Femur (tissue), 1 donor: ENCODE results near the gene DMXL1.
A peak's percentile ranks its signal among the peaks of the same experiment; 100 is the strongest.

Source experiments
- DNase-seq: peaks from one replicate; pipeline ENCODE4 v3.0.0-alpha.2; 2017

DMXL1 gene, protein sequence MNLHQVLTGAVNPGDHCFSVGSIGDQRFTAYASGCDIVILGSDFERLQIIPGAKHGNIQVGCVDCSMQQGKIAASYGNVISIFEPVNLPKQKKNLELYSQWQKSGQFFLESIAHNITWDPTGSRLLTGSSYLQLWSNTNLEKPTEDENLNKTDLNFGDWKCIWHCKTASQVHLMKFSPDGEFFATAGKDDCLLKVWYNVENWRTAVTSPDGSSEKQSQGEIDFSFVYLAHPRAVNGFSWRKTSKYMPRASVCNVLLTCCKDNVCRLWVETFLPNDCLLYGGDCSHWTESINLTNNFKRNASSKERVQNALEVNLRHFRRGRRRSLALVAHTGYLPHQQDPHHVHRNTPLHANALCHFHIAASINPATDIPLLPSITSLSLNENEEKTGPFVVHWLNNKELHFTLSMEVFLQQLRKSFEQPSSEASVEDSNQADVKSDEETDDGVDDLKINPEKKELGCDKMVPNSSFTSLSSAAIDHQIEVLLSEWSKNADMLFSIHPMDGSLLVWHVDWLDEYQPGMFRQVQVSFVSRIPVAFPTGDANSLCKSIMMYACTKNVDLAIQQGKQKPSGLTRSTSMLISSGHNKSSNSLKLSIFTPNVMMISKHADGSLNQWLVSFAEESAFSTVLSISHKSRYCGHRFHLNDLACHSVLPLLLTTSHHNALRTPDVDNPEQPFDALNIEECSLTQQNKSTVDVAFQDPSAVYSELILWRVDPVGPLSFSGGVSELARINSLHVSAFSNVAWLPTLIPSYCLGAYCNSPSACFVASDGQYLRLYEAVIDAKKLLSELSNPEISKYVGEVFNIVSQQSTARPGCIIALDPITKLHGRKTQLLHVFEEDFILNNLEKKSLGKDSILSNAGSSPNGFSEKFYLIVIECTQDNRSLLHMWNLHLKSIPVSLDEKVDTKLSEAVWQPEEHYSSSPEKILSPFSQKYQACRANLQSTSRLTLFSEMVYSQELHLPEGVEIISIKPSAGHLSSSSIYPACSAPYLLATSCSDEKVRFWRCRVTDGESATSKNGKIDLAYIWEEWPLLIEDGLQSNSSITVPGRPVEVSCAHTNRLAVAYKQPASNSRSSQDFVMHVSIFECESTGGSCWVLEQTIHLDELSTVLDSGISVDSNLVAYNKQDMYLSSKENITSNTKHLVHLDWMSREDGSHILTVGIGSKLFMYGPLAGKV (N-terminal part only)

DNA sequence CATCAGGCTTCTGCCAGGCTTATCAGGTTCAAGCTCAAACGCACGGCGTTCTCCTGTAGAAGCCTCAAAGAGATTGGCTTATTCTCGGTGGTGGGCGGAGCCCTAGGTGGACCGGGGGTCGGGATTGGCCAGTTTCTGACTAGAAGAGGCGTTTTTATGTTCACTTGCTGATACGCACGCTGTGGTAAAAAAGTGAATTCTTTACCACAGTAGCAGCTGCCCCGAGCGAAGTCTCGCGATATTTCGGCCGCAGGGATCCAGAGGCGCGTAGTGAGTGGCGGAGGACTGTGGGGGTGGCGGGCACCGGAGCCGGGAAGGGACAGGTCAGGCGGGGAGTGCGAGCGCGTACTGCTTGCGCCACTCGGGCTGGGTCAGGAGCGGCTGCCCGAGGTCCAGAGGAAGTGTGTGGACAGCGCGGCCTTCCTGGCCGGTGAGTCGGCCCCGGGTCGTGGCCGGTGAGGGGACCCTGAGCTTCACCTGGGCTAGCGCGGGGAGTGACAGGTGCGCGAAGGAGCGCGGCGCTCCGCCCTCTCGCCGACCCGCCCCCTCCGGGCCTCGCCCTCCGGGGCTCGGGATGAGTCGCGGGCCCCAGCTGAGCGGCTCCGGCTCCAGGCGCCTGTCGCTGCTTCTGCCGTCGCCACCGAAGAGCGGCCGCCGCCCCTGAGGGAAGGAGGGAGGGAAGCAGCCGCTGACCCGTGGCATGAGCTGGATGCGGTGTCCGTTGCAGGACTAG, at the start of gene DMXL1:
Gene DMXL1, plus strand, starts transcription at position 260 of the 733 bp plus-strand sequence. CDS start 483 bp downstream, outside the sequence.
- peak; percentile 99 for DNase-seq

DNA sequence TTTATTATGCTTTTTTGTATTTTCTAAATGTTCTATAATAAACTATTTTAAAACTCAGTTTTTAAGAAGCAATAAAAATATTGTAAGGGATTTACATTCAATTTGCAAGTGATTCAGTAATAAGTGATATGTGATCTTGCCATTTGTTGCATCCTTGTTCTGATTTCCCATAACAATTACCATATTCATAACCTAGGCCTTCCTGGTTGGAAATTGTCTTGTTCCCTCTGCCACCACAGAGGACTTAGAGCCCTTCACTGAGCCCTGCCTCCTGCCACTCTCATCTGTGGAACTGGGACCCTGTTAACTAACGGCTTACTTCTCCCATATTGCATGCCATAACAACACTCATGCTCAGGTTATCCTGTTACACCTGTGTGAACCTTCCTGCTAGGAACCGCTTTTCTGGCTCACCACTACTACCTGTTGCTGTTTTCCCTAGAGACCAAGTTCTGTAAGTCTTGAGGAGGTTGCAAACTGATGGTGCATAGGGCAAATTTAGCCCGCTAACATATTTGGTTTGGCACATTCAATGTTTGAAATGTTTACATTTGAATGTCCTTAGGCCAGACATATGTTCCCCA, 49.6 kb upstream of the DMXL1 start:
- DNase-seq: no peak

DNA sequence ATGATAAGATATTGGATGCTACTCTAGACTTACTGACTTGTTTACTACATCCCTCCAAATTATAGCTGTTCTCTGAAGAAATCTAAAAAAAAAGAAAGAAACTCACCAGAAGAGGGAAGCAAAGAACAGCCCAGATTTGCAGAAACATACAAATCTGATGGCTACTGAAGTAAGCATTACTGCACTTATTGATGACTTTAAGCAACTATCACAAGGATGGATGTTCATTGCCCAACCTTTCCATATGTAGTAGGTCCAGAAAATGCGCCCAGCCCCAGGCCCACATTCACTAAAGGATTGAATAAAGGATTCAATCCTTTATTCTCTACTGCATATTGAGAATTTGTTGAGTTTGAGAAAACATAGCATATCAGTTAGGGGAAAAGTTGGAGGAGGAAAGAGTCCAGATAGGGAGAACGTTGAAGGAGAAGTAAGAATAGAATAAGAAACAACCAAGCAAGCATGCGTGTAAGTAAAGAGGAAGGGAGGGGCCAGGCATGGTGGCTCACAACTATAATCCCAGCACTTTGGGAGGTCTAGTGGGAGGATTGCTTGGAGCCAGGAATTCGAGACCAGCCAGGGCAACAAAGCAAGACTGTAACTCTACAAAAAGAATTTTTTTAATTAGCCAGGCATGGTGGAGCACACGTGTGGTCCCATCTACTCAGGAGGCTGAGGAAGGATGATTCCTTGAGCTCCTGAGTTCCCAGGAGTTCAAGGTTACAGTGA, 48.7 kb upstream of the DMXL1 start:
- DNase-seq: no peak

DNA sequence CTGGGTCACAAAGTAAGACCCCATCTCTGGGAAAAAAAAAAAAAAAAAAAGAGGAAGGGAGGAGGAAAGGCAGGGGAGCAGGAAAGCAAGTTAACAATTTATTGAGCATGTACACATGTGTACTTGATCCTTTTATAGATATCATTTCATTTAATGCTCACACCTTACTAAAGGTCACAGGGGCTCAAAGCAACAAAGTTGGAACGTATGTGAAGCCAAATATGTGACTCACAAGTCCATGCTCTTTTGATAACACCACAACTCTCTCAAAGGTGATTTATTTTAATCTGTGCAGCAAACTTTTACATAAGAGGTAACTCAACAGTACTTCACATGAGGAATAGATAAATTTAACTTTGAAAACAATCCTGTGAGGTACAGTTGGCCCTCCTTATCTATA, 48.1 kb upstream of the DMXL1 start:
- DNase-seq: no peak

DNA sequence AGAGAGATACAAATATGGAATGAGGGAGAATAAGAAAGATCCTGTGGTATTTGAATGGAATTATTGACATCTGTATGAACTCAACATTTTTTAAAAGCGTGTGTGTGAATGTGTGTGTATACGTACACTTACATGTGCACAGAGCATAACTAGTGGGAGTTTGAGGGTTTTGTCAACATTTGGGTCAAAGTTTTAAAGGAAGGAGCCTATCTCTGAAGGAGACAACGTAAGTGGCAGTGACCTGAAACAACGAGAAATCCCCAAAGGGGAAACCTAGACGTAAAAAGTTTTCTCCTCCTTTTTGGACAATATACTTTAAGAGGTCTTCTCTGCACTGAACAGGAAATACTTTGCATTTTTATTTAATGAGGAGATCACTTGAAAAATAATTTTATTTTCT, 42.3 kb upstream of the DMXL1 start:
- no peak for DNase-seq

DNA sequence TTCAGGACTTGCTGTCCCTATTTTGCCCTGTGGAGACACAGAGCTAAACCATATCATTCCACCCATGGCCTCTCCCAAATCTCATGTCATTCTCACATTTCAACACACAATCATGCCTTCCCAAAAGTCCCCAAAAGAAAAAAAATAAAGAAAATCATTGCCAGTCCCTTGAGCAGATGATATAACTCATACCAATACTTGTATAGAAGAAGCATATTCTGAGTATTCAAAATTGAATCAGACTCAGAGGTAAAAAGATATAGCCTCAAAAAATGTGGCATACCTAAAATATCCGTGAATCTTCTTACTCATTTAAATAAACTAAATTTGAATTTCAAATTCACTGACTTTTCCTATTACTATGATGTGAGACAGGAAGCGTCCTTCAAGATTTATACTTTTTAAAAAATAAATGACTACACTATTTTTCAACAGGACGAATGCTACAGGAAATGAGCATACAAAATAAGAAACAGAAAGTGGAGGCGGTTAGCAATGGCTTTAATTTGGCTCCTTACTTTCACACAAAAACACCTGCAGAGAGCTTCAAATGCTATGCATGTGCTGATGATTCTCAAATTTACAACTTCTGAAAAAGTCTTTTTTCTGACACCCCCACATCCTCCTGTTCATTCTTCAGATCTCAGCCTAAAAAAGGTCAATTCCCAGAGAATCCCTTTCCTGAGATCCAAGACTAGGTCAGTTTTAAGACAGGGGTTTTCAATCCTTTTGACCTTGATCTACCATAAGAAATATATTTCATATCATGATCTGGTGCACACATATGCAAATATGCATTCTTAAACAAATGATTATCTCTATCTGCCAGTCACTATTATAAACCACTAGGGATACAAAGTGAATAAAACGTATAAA, 39.6 kb upstream of the DMXL1 start:
- no peak for DNase-seq

DNA sequence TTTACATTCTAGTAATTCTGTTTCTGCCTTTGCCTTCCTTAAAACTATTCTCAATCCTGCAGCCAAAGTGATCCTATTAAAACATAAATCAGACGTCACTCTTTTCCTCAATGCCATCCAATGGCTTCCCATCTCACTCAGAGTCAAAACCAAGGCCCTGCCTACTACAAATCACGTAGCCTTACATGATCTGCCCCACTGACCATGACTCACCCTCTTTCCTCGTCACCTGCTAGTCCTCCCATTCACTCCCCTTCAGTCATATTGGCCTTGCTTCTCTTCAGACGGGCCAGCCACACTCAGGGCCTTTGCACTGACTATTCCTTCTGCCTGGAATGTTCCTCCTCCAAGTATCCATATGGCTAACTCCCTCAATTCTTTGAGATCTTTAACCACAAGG, 39.0 kb upstream of the DMXL1 start:
- DNase-seq: no peak

DNA sequence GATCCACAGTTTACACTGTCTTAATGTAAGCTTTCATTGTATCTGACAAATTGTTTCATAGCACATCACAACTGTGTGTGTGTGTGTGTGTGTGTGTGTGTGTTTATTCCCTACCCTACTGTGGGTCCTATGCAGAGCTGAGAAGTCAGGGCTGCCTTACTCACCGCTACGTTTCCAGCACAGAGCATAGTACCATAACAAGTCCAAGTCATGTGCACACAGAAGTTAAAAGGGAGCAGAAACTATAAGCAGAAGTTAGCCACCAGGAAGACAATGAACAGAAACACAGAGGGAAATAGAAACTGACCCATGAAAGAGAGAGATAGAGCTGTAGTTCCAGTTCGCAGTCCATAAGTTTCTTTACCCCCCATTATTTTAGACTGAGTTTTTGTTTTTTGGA, 38.2 kb upstream of the DMXL1 start:
- DNase-seq: no peak

DNA sequence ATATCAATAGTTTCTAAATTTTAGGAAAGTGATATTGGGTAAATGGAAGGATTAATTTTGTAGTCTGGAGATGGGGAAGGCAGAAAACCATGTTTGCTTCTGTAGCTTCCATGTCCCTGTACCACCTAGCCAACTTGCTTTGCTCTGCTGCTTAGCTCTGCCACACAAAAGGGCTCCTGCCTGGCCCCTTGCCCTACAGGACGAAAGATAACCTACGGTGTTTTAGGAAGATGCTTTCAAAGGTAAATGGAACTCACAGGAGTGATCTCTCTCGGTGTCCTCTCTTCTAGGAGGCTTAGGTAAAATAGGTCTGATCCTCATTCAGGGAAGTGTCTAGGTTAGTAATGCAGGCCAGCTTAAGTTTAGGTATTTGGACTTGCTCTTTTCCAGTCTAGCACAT, 37.8 kb upstream of the DMXL1 start:
- no peak for DNase-seq

DNA sequence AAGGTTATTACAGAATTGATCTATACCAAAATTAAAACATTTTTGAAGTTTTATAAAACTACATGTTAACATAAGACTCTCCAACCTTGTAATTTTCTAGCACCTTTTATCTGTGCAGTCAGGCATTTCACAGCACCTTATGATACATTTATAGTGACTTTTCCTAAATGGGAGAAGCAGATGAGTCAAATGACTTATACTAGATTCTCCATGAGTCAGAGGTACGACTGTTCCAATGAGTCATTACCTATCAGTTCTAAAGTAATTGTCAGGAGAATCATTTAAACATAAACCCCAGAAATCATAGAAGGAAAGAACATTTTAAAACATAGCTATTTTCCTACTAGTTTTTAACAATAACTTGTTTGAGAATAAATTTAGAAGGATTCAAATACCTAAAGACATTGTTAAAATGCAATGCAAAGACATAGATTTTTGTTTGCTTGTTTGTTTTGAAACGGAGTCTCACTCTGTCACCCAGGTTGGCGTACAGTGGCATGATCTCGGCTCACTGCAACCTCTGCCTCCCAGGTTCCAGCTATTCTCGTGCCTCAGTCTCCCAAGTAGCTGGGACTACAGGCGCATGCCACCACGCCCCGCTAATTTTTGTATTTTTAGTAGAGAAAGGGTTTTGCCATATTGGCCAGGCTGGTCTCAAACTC, 34.7 kb upstream of the DMXL1 start:
- DNase-seq: no peak

DNA sequence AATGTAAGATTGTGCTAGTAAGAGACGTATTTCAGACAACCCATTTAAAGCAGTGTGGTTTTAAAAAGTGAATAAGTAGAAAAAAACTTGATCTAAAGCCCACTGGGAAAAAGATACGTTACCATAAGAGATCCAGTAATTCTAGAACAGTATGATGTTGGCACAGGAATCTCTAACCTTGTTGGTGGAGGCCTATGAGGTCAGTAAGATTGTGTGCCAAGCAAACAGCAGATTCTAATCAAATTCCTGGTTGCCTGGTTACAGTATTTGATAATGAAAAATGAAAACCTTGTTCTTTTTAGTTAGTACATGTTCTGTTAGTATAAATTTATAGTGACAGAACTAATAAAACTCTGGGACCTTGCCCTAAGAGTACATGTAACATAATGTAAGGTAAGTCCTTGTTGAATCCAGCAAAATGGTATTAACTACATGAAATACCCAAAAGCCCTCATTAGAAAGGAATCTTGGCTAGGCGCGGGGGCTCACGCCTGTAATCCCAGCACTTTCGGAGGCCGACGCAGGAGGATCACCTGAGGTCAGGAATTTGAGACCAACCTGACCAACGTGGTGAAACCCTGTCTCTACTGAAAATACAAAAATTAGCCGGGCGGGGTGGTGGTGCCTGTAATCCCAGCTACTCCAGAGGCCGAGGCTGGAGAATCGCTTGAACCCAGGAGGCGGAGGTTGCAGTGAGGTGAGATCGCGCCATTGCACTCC, 33.2 kb upstream of the DMXL1 start:
- DNase-seq: no peak

DNA sequence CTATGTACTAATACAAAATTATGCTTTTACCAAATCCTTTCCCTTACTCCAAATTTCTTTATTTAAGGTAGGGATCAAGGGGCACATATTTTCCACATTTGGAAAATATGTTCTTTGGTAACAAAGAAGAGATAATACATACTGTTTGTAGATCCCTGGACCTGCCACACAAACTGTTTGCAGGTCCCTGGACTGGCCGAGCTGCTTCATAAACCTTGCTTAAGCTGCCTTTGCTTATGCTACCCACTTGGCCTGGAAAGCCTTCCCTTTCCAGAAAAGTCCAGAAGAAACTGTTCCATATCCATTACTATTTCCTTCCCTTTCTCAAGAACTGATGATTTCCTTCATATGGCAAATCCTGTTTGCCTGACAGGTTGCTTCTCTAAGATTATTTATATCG, 22.6 kb upstream of the DMXL1 start:
- DNase-seq: no peak

DNA sequence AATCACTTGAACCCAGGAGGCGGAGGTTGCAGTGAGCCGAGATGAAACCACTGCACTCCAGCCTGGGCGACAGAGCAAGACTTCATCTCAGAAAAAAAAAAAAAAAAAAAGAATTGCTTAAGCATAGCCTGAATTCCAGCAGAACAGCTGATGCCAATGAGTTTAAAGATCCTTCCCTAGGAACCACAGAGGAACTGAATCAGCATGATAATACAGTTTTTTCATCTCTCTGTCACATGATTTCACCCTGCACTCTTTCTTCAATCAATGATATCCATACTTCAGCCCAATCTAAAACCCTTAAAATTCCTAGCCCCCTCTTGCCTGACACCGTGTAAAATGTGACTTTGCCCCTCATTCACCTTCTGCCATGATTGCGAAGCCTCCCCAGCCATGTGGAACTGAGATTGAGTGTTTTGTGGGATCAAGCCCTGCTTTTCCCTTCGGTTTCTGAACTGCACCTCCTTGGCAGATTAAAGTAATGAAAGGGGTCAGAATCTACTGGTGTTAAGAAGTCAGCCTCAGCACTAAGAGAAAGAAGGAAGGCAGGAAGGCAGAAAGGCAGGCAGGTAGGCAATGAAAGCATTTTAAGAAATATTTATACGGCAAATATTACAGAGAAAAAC, 20.9 kb upstream of the DMXL1 start:
- DNase-seq: no peak

DNA sequence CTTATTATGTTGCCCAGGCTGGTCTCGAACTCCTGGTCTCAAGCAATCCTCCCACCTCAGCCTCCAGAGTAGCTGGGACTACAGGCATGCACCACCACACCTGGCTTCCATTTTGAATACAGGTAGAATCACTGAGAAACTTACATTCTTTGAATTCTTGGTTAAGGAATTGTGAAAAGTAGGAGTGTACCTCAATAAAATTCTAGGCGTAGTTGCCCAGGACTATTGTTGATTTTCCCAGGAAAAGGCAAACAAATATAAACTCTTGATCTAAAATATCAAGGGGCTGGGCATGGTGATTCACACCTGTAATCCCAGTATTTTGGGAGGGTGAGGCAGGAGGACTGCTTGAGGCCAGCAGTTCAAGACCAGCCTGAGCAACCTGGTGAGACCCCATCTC, 16.8 kb upstream of the DMXL1 start:
- DNase-seq: no peak

DNA sequence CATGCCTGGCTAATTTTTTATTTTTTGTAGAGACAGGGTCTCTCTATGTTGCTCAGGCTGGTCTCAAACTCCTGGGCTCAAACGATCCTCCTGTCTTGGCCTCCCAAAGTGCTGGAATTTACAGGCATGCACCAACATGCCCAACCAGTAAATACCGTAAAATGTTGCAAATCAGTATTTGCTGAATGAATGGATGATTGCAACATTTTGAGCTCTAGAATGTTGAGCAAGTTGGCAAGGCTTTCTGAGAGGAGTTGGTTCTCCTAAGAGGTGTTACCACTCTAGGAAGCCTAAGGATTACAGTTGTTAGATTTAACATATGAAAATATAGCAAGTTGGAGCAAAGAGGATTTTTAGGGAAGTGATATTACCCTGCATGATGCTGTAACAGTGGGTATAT, 15.6 kb upstream of the DMXL1 start:
- DNase-seq: no peak

DNA sequence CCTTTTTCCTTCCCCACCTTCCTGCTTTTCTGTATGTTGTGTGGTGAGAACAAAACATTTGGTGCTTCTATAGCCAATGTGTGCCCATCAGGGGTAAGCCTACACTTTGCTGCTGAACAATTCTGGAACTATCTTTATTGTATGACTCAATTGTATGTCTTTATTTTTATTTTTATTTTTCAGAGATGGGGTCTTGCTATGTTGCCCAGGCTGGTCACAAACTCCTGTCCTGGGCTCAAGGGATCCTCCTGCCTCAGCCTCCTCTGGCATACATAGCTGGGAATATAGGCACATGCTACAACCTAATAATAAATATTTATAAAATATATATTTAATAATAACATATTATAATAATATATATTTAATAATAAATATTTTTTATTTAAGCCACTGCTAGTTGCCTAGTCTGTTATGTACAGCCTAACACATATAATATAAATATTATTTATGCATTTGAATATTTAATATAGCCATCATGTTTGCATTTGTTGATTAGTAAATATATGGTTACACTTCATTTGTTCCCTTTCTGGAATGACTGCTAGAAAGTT, 11.8 kb upstream of the DMXL1 start:
- DNase-seq: no peak

DNA sequence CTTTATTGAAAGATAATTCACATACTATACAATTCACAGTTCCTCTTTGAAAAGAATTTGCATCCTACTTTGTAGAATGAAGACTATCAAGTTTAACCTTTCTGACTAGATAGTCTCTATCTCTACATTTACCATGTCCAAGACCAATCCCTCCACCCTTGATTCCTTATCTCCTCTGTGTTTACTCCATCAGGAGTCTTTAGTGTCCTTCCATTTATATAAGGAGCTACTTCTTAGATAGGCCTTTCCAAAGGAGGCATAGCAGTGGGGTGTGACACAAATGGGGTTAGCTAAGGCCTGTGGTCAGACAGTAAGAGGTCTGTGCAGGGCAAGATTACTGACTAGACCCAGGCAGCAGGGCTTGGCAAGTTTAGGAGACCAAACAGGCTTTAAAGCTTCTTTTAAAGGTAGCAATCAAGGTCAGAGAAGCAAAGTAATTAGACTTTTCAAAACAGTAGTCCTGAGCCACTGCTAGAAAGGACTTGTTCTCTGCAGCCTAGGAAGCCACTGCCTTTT, 11.1 kb upstream of the DMXL1 start:
- no peak for DNase-seq
